C1 segment of cervical spinal cord (tissue), 14 donors: ENCODE results near the gene ZNF398.
A peak's percentile ranks its signal among the peaks of the same experiment; 100 is the strongest.

Source experiments
- DNase-seq, 14 donors: peaks; one replicate each; lab custom pipeline; 2025; lab: John Stamatoyannopoulos, UW

The ZNF398 gene

DNA sequence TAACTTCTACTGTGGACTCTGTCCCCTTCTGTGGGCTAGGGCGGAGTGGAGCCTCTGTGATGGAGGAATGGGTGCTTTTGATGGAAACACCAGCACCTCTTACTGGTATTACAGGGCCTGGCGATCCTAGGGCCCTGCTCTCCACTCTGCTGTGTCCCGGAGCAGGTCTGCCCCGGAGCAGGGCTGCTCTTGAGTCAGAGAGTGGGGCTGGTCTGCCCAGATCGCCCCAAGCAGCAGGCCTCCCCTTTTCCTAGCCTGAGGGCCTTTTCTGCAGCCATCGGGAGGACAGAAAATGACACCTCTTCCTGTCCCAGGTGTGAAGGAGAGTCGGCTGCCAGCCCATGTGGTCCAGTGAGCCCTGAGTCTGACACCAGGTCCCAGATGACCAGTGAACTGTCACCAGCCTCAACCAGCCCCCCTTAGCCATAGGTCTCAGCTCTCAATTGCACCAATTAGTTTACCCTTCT is 49.5 kb downstream of the ZNF398 start:
- DNase-seq = no peak

- DNase-seq = no peak
These were observed 50.4 kb downstream of the ZNF398 start for GRCh38 chr7:149197675-149198074.

DNA sequence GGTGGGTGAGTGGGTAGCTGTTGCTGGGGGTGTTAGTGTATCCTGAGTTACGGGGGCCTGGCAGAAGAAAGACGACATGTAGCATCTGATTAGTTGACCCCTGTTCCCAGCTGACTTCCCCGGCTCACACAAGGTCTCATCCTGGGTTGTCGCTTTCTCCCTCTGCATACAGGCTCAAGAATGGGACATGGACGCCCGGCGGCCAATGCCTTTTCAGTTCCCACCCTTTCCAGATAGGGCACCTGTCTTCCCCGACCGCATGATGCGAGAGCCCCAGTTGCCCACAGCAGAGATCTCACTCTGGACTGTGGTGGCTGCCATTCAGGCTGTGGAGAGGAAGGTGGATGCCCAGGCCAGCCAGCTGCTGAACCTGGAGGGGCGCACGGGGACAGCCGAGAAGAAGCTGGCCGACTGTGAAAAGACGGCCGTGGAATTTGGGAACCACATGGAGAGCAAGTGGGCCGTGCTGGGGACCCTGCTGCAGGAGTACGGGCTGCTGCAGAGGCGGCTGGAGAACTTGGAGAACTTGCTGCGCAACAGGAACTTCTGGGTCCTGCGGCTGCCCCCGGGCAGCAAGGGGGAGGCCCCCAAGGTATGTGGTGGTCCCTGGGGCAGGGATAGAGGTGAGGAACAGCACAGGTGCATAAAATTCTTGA is 51.0 kb downstream of the ZNF398 start:
- DNase-seq = no peak

DNA sequence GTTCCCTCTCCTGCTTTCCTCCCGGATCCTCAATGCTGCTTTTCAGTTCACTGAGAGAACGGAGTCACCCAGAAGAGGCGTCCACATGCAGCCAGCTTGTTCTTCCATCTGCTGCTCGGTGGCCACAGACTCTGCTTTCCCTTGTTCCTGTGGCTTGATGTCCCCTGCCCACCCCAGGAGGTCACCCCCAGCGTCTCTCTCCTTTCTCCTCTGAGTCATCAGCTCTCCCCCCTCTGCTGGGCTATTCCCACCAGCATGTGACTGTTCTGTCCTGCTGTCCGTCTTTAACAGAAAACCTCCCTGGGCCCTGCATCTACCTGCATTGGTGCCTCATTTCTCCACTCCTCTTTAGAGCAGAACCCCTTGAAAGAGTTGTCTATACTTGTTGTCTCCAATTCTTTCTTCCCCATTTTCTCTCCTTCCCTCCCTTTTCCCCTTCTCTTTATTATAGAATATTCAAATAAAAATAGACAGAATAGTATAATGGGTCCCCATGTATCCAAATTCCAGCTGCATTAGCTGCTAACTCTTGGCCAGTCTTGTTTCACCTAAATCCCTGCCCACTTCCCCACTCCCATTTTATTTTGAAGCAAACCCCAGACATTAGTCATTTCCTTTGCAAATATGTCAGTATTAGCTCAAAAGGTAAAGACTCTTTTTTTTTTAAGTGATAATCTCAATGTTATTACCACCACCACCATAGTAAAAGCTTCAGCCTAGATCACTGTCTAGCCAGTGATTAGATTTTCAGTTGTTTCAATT is 52.2 kb downstream of the ZNF398 start:
- no peak for DNase-seq

GRCh38 chr7:149202831-149203231 is 55.6 kb downstream of the ZNF398 start:
- no peak for DNase-seq

DNA sequence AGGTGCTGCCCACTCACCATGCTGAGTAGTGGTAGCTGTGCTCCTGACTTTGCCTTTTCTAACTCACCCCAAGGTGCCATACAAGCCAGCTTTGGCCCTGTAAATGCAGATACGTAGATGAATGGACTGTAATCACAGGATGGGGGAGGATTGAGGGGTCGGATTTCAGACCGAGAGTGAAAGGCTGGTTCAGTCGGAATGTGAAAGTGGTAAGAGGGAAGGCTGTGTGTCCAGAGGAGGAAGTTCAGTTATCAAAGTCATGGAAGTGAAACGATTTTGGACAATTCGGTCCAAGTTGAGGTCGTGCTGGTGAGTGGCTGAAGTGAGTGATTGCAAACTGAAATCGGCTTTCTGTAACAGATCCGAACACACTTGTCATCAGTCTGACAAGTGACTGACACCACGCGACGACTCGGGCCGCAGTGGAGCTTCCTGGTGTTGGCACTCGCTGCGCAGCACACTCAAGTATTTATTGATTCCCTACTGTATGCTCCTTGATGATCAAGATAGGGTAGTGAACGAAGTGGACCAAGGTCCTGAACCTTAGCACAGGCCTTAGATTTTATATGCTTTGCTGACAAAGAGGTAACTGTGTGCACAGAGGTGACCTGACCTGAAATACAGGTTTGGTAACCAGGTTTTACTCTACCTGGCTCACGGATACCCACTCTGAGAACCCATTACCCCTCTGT is 58.6 kb downstream of the ZNF398 start:
- no peak for DNase-seq

DNA sequence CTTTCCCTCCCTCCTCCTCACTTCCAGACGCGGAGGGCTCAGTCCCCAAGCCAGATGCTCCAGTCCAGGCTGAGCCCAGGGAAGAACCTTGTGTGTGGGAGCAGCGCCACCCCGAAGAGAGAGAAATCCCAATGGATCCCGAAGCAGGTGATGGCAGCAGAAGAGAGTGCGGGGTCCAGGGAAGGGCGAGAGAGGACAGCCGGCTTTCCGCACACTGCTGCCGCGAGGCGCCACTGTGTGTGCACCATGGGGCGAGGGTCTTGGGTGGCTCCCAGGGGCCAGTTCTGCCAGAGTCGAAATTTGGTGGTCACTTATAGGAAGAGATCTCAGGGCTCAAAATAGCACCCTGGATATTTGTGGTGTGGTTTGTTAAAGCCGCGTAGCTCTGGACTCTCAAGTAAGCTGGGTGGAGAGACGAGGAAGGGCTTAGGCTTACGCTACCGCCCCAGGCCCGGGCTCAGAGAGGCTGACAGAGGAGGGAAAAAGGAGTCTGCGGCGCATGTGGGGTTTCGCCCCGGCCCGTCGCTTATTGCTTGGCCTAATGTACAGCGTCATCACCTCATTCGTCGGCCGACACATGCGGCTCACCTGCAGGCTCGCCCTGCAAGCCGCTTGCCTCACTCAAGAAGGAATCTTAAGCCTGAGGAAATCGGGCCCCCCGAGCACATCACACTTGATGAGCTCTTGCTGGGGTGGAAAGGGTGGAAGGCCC is 60.2 kb downstream of the ZNF398 start:
- DNase-seq = no peak

- DNase-seq = no peak
These were observed 62.4 kb downstream of the ZNF398 start for GRCh38 chr7:149209518-149210269.

DNA sequence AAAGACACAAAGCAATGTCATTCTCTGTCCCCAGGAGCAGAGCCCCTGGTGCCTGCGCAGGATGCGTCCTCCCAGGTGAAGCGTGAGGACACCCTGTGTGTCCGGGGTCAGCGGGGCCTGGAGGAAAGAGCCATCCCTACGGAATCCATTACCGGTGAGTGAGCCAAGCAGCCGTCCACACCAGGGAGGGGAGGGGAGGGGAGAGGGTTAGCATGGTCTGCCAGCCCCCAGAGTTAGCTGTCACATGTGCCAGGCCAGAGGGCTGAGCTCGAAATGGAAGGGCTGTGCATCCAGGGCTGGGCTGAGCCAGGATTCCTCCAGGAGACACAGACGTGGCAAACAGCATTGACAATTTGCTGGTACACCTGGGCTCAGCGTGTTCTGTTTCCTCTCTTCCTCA is 63.3 kb downstream of the ZNF398 start:
- DNase-seq = no peak

GRCh38 chr7:149214020-149214720 is 66.9 kb downstream of the ZNF398 start:
- DNase-seq = no peak

- no peak for DNase-seq
These were observed 69.1 kb downstream of the ZNF398 start for GRCh38 chr7:149216402-149216801.

DNA sequence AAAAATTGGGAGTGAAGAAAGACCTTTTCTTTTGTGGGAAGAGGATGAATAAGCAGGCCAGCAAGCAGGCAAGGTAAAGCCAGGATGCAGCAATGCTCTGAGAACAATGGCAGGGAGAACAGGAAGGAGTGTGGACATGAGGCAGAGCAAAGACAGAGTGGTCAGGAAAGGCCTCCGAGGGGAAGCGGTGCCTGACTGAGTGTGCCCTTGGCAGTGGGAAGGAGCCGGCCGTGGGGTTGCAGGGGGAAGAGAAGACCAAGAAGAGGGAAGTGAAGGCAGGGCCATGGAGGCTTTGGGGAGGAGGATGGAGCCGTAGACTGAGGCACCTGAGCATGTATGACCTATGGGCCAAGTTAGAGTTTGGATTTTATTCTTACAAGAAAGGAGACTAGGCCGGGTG is 70.3 kb downstream of the ZNF398 start:
- DNase-seq = no peak

DNA sequence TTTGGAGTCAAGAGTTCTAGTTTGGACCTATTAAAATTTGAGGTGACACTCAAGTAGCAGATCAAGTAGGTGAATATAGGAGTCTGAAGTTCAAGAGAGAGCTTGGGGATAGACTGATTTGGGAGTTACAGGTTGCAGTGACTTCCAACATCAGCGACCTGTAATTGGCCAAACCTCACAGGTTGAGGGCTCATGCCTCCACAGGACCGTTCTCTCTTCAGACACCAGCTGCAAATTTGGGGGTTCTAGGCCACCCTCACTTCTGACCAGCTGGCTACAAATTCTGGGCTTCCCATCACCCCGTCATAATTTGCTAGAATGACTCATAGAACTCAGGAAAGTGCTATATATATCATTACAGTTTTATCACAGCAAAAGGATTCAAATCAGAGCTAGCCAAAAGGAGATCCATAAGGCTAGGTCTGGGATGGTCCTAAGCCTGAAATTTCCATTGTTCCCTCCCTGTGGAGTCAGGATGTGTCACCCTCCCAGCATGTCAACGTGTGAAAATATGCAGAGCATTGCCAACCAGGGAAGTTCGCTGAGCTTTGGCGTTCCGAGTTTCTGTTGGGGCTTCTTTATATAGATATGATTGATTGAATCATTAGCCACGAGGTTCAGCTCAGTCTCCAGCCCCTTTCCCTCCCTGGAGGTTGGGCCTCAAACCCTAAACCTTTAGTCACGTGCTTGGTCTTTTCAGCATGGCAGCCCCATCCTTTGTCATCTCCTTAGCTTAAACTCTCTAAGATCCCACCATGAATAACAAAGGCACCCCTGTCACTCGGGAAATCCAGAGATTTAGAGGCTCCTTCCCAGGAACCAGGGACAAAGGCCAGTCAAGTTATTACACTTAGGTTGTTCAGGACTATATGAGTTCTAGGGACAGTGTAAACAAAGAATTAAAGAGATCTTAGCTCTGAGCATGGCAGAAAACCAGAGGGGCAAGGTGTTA is 71.5 kb downstream of the ZNF398 start:
- DNase-seq = no peak

- DNase-seq = no peak
These were observed 73.3 kb downstream of the ZNF398 start for GRCh38 chr7:149220534-149220933.

GRCh38 chr7:149223176-149223575 is 75.9 kb downstream of the ZNF398 start:
- DNase-seq = peak in 1 of 14 donors; percentile 71

GRCh38 chr7:149223761-149224160 is 76.5 kb downstream of the ZNF398 start:
- no peak for DNase-seq

- DNase-seq = no peak
These were observed 77.1 kb downstream of the ZNF398 start for GRCh38 chr7:149224352-149224751.

GRCh38 chr7:149225106-149225505 is 77.9 kb downstream of the ZNF398 start:
- DNase-seq = no peak

DNA sequence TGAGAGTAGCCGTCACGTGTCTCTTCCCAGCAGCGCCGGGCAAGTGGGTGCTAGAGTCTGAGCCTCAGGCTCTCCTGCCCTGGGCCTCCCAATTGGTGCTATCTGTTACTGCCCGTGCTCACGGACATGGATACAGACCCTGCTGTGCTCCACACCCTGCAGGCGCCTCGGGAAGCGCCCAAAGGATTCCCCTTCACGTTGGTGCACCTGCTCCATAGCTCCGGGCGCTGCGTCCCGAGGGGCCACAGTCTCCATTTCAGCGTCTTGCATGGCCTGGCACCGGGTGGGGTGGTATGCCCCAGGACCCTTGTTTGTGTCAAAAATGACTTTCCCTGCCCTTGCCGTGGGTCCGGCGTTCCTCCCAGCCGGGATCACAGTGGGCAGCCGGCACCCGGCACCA is 78.4 kb downstream of the ZNF398 start:
- no peak for DNase-seq
